ENCODE measurements around the gene GABRB2.

The GABRB2 gene

DNA sequence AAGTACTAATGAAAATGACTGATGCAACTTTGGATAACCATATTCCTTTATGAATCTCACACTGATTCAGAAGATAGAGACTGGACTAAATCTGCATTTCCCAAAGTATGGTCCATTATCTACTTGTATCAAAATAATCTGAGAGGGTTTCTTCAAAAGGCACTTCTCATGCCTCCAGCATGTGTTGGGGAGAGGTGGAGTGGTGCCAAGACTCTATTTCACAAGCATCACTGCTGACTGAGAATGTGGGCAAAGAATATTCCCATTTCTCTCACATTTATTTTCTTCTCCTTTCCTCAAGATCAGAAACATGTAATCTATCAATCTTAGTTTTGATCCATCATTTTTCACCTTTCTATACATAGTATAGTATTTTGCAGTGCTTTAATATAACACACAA lies 135.4 kb downstream of the GABRB2 start:
- no peak for DNase-seq (ENCODE audit: low read depth in 1 of 2, low spot score in 1 of 2)
- H3K27me3 ChIP-seq (ENCODE audit: insufficient read depth, poor library complexity, severe bottlenecking), result no peaks in the 10 kb centered on the region
- TF ChIP-seq GABPA (IDR thresholded peaks at IDR 0.05; ENCODE audit: low read depth) (no peak), SPI1 (IDR thresholded peaks at IDR 0.05; ENCODE audit: borderline replicate concordance, low read depth) (no peak), POLR2AphosphoS5 (IDR thresholded peaks at IDR 0.05; ENCODE audit: low read depth) (no peak)
- TF ChIP-seq, protein P1, sequence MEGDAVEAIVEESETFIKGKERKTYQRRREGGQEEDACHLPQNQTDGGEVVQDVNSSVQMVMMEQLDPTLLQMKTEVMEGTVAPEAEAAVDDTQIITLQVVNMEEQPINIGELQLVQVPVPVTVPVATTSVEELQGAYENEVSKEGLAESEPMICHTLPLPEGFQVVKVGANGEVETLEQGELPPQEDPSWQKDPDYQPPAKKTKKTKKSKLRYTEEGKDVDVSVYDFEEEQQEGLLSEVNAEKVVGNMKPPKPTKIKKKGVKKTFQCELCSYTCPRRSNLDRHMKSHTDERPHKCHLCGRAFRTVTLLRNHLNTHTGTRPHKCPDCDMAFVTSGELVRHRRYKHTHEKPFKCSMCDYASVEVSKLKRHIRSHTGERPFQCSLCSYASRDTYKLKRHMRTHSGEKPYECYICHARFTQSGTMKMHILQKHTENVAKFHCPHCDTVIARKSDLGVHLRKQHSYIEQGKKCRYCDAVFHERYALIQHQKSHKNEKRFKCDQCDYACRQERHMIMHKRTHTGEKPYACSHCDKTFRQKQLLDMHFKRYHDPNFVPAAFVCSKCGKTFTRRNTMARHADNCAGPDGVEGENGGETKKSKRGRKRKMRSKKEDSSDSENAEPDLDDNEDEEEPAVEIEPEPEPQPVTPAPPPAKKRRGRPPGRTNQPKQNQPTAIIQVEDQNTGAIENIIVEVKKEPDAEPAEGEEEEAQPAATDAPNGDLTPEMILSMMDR (IDR thresholded peaks at IDR 0.05; ENCODE audit: insufficient read depth, low read length), result no peak
- TF ChIP-seq, protein P2, sequence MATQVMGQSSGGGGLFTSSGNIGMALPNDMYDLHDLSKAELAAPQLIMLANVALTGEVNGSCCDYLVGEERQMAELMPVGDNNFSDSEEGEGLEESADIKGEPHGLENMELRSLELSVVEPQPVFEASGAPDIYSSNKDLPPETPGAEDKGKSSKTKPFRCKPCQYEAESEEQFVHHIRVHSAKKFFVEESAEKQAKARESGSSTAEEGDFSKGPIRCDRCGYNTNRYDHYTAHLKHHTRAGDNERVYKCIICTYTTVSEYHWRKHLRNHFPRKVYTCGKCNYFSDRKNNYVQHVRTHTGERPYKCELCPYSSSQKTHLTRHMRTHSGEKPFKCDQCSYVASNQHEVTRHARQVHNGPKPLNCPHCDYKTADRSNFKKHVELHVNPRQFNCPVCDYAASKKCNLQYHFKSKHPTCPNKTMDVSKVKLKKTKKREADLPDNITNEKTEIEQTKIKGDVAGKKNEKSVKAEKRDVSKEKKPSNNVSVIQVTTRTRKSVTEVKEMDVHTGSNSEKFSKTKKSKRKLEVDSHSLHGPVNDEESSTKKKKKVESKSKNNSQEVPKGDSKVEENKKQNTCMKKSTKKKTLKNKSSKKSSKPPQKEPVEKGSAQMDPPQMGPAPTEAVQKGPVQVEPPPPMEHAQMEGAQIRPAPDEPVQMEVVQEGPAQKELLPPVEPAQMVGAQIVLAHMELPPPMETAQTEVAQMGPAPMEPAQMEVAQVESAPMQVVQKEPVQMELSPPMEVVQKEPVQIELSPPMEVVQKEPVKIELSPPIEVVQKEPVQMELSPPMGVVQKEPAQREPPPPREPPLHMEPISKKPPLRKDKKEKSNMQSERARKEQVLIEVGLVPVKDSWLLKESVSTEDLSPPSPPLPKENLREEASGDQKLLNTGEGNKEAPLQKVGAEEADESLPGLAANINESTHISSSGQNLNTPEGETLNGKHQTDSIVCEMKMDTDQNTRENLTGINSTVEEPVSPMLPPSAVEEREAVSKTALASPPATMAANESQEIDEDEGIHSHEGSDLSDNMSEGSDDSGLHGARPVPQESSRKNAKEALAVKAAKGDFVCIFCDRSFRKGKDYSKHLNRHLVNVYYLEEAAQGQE (IDR thresholded peaks at IDR 0.05; ENCODE audit: insufficient replicate concordance, low read depth), result no peak
- no peak overlapping the region for H3K27ac ChIP-seq (replicated peaks)
- no peak overlapping the region for H3K4me3 ChIP-seq (replicated peaks; ENCODE audit: insufficient read depth, low read length)

DNA sequence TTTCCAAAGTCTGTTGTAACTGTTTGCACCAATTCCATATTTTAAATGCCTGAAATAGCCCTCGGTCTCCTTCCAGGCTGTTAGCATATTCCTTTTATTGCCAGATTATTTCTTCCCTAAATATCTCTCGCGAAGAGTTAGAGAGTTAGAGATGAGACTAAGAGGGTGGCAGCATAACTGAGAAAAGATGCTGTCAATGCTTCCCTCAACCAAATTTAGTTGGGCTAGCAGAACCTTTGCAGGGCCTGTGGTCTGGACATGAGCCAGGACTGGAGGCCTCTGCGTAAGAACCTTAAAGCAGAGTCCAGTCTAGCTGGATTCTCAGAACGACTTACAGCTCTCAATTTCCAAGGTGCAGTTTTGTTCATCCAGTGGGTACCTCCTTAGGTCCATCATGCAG lies 135.9 kb downstream of the GABRB2 start:
- Histone ChIP-seq H3K27ac (replicated peaks) (no peak overlapping the region), H3K4me3 (replicated peaks; ENCODE audit: insufficient read depth, low read length) (no peak overlapping the region), H3K27me3 (ENCODE audit: insufficient read depth, poor library complexity, severe bottlenecking) (no peaks in the 10 kb centered on the region)
- no peak for DNase-seq (ENCODE audit: low read depth in 1 of 2, low spot score in 1 of 2)
- TF ChIP-seq SPI1 (IDR thresholded peaks at IDR 0.05; ENCODE audit: borderline replicate concordance, low read depth) (no peak), POLR2AphosphoS5 (IDR thresholded peaks at IDR 0.05; ENCODE audit: low read depth) (no peak), GABPA (IDR thresholded peaks at IDR 0.05; ENCODE audit: low read depth) (no peak)
- TF ChIP-seq, protein P1 (IDR thresholded peaks at IDR 0.05; ENCODE audit: insufficient read depth, low read length), result no peak
- TF ChIP-seq, protein P2 (IDR thresholded peaks at IDR 0.05; ENCODE audit: insufficient replicate concordance, low read depth), result no peak

DNA sequence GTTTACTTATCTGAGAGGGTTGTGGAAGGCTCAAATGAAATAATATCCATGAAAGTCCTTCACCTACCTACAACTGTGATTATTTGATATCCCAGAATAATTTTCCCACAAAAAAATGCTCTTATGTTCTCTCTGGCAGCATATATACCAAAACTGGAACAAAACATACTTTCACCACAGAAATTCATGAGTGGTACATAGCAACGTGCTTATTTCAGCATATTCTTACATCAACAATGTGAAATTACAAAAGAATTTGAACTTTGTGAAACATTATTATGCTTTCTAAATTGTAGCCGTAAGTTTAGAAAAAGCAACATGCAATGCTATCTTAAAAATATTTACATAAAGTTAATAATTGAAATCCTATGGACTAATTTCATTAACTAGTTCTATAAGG lies 137.1 kb downstream of the GABRB2 start:
- DNase-seq (ENCODE audit: low read depth in 1 of 2, low spot score in 1 of 2), result no peak
- TF ChIP-seq SPI1 (IDR thresholded peaks at IDR 0.05; ENCODE audit: borderline replicate concordance, low read depth) (no peak), GABPA (IDR thresholded peaks at IDR 0.05; ENCODE audit: low read depth) (no peak), POLR2AphosphoS5 (IDR thresholded peaks at IDR 0.05; ENCODE audit: low read depth) (no peak)
- TF ChIP-seq, protein P2 (IDR thresholded peaks at IDR 0.05; ENCODE audit: insufficient replicate concordance, low read depth), result no peak
- TF ChIP-seq, protein P1 (IDR thresholded peaks at IDR 0.05; ENCODE audit: insufficient read depth, low read length), result no peak
- no peak overlapping the region for H3K27ac ChIP-seq (replicated peaks)
- no peak overlapping the region for H3K4me3 ChIP-seq (replicated peaks; ENCODE audit: insufficient read depth, low read length)
- no peaks in the 10 kb centered on the region for H3K27me3 ChIP-seq (ENCODE audit: insufficient read depth, poor library complexity, severe bottlenecking)
